Stimulated activated CD8-positive, alpha-beta memory T cell treated with anti-CD3 and anti-CD28 coated beads, Interleukin-2, amount 100 ng/mL, for 1 hour (primary cell): ENCODE measurements around the gene ANKFY1.
A peak's percentile ranks its signal among the peaks of the same experiment; 100 is the strongest.

Source experiments
- DNase-seq, 2 donors: peaks; one replicate each; pipeline ENCODE4 v3.0.0-alpha.2; 2020; ENCODE audit warnings: low read depth in 2 of 2

ANKFY1 gene

GRCh38 chr17:4263282-4264215, at the start of gene ANKFY1:
Gene ANKFY1 (minus strand): TSS chr17:4263979. CDS start chr17:4263941, 38 bp downstream.
- DNase-seq = peak; percentile 96

- DNase-seq = no peak
These were observed 46.7 kb upstream of the ANKFY1 start for GRCh38 chr17:4310354-4311060.

- no peak for DNase-seq
These were observed 46.1 kb upstream of the ANKFY1 start for GRCh38 chr17:4309897-4310296.

GRCh38 chr17:4307179-4307930, 43.6 kb upstream of the ANKFY1 start:
- DNase-seq = no peak

- no peak for DNase-seq
These were observed 41.4 kb upstream of the ANKFY1 start for GRCh38 chr17:4305224-4305623.

GRCh38 chr17:4304417-4305027, 40.7 kb upstream of the ANKFY1 start:
- peak; percentile 12 to 19 for DNase-seq

GRCh38 chr17:4301066-4301465, 37.3 kb upstream of the ANKFY1 start:
- DNase-seq = no peak

- DNase-seq = no peak
These were observed 33.6 kb upstream of the ANKFY1 start for GRCh38 chr17:4297351-4297750.

GRCh38 chr17:4295686-4296085, 31.9 kb upstream of the ANKFY1 start:
- DNase-seq = no peak

- no peak for DNase-seq
These were observed 29.8 kb upstream of the ANKFY1 start for GRCh38 chr17:4293572-4293971.

GRCh38 chr17:4287710-4288109, 23.9 kb upstream of the ANKFY1 start:
- DNase-seq = no peak

- no peak for DNase-seq
These were observed 12.7 kb upstream of the ANKFY1 start for GRCh38 chr17:4276514-4276913.

- no peak for DNase-seq
These were observed 9.2 kb upstream of the ANKFY1 start for GRCh38 chr17:4272972-4273368.

GRCh38 chr17:4272213-4272971, 8.6 kb upstream of the ANKFY1 start:
- DNase-seq = no peak

GRCh38 chr17:4270736-4271135, 7.0 kb upstream of the ANKFY1 start:
- DNase-seq = no peak

GRCh38 chr17:4269915-4270314, 6.1 kb upstream of the ANKFY1 start:
- DNase-seq = no peak

GRCh38 chr17:4267402-4267801, 3.6 kb upstream of the ANKFY1 start:
- DNase-seq = no peak

GRCh38 chr17:4266550-4266949, 2.8 kb upstream of the ANKFY1 start:
- no peak for DNase-seq

- no peak for DNase-seq
These were observed 1.1 kb downstream of the ANKFY1 start for GRCh38 chr17:4262703-4263102.

GRCh38 chr17:4261452-4261851, 2.3 kb downstream of the ANKFY1 start:
- DNase-seq = no peak

GRCh38 chr17:4258867-4259266, 4.9 kb downstream of the ANKFY1 start:
- no peak for DNase-seq
